Placental pericyte (primary cell): ENCODE measurements around the gene LCE5A. TPM values are rescaled to one million over a fixed set of nuclear protein-coding genes. Genes with fewer than 3 reads are reported as not detected.

Experiments
- total RNA-seq: library from RNA; depleted of rRNA; stranded (reverse); fragments of >200 nt; gene quantifications from 2 replicates; pipeline ENCODE4 v1.2.3, GENCODE V29; 2012

LCE5A gene, protein sequence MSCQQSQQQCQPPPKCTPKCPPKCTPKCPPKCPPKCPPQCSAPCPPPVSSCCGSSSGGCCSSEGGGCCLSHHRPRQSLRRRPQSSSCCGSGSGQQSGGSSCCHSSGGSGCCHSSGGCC
- total RNA-seq = not detected in 2 replicates

GRCh38 chr1:152510503-152510902, at the start of gene LCE5A:
LCE5A (plus strand) TSS chr1:152510803; CDS start chr1:152511535, 732 bp downstream.

Other genes with a start within 250 kb of the LCE5A start
- gene FLG, start 185.6 kb upstream of the LCE5A start, total RNA-seq = not detected in 2 replicates
- not detected in 2 replicates for gene FLG2, start 150.8 kb upstream of the LCE5A start, total RNA-seq
- not detected in 2 replicates for gene CRNN, start 96.5 kb upstream of the LCE5A start, total RNA-seq
- gene CRCT1, start 3.7 kb downstream of the LCE5A start, total RNA-seq = not detected in 2 replicates
- gene LCE3E, start 56.0 kb downstream of the LCE5A start, total RNA-seq = not detected in 2 replicates
- not detected in 2 replicates for gene LCE3D, start 69.7 kb downstream of the LCE5A start, total RNA-seq
- not detected in 2 replicates for gene LCE3C, start 89.4 kb downstream of the LCE5A start, total RNA-seq
- gene LCE3B, start 103.0 kb downstream of the LCE5A start, total RNA-seq = not detected in 2 replicates
- gene LCE3A, start 112.3 kb downstream of the LCE5A start, total RNA-seq = not detected in 2 replicates
- not detected in 2 replicates for gene LCE2D, start 152.6 kb downstream of the LCE5A start, total RNA-seq
- gene LCE2C, start 164.5 kb downstream of the LCE5A start, total RNA-seq = not detected in 2 replicates
- gene LCE2B, start 175.3 kb downstream of the LCE5A start, total RNA-seq = not detected in 2 replicates
- gene LCE2A, start 187.5 kb downstream of the LCE5A start, total RNA-seq = 0.57 TPM in 1 of 2 replicates, not detected in the other
- gene LCE4A, start 197.4 kb downstream of the LCE5A start, total RNA-seq = not detected in 2 replicates
- gene KPRP, start 247.2 kb downstream of the LCE5A start, total RNA-seq = not detected in 2 replicates